ENCODE measurements around the gene EBLN1. TPM values are rescaled to one million over a fixed set of nuclear protein-coding genes. Genes with fewer than 3 reads are reported as not detected.
"Not testable (repeated sequence)": the region's sequence is repeated elsewhere in the genome, so short reads cannot be mapped to it uniquely, and the experiment has no call there.

The EBLN1 gene
- total RNA-seq, 6 experiments from 2014 or later: not detected

GRCh38 chr10:22226599-22226998, 8.8 kb upstream of the EBLN1 start:
- no peak overlapping the region for H3K4me3 ChIP-seq
- H3K9me3 ChIP-seq: no peaks in the 10 kb centered on the region
- H3K27me3 ChIP-seq: no peaks in the 10 kb centered on the region
- intact Hi-C loops (cut with DNase I): no loop called here
- no peak overlapping the region for H3K27ac ChIP-seq
- 80% methylated on average over 2 of the region's 2 CpGs for WGBS (ENCODE audit: insufficient coverage, low coverage, low lambda C conversion rate, missing lambda C conversion rate)
- ATAC-seq: no peak
- peaks cover 0 to 5% (median 0%) of the 10 kb centered on the region in 4 donors for H3K4me1 ChIP-seq
- DNase-seq: no peak
- H3K36me3 ChIP-seq: no peaks in the 10 kb centered on the region
- no peak for TF ChIP-seq POLR2A (IDR thresholded peaks at IDR 0.05)
- TF ChIP-seq CTCF (IDR thresholded peaks at IDR 0.05): no peak

- intact Hi-C loops (cut with DNase I): no loop called here
- Histone ChIP-seq H3K27me3 (no peaks in the 10 kb centered on the region), H3K4me3 (no peak overlapping the region), H3K27ac (no peak overlapping the region), H3K9me3 (no peaks in the 10 kb centered on the region), H3K36me3 (no peaks in the 10 kb centered on the region), H3K4me1 (no peaks in the 10 kb centered on the region)
- WGBS (ENCODE audit: insufficient coverage, low coverage, low lambda C conversion rate, missing lambda C conversion rate): 65% methylated on average over 4 of the region's 5 CpGs
- TF ChIP-seq CTCF (IDR thresholded peaks at IDR 0.05) (no peak), POLR2A (IDR thresholded peaks at IDR 0.05) (no peak)
- no peak for ATAC-seq
- DNase-seq: no peak
Observed at GRCh38 chr10:22222236-22223190, 4.7 kb upstream of the EBLN1 start.

- H3K36me3 ChIP-seq: no peaks in the 10 kb centered on the region
- no peaks in the 10 kb centered on the region for H3K9me3 ChIP-seq
- H3K4me1 ChIP-seq: no peaks in the 10 kb centered on the region
- no peaks in the 10 kb centered on the region for H3K27me3 ChIP-seq
- ATAC-seq (no peak), DNase-seq (no peak)
- H3K27ac ChIP-seq: no peak overlapping the region
- TF ChIP-seq CTCF (IDR thresholded peaks at IDR 0.05) (no peak), POLR2A (IDR thresholded peaks at IDR 0.05) (no peak)
- no peak overlapping the region for H3K4me3 ChIP-seq
- 80% methylated on average over 1 of the region's 1 CpG for WGBS (ENCODE audit: insufficient coverage, low coverage, low lambda C conversion rate, missing lambda C conversion rate)
- intact Hi-C loops (cut with DNase I): no loop called here
Observed at GRCh38 chr10:22219308-22219707, 1.5 kb upstream of the EBLN1 start.

GRCh38 chr10:22218448-22218847, 633 bp upstream of the EBLN1 start:
- whole genome bisulfite sequencing (ENCODE audit: insufficient coverage, low coverage, low lambda C conversion rate, missing lambda C conversion rate): 78% methylated on average over 2 of the region's 2 CpGs

GRCh38 chr10:22217084-22217483, 731 bp downstream of the EBLN1 start:
- H3K4me3 ChIP-seq; H3K9me3 ChIP-seq; ATAC-seq; H3K27me3 ChIP-seq; H3K4me1 ChIP-seq; H3K36me3 ChIP-seq; H3K27ac ChIP-seq; intact Hi-C loops (cut with DNase I); DNase-seq: not testable (repeated sequence)
- WGBS (ENCODE audit: insufficient coverage, low coverage, low lambda C conversion rate, missing lambda C conversion rate): 79% methylated on average over 5 of the region's 5 CpGs

More at GRCh38 chr10:22218448-22218847, 633 bp upstream of the EBLN1 start:
- Histone ChIP-seq H3K9me3 (no peaks in the 10 kb centered on the region), H3K4me3 (no peak overlapping the region), H3K27me3 (no peaks in the 10 kb centered on the region), H3K36me3 (no peaks in the 10 kb centered on the region), H3K27ac (no peak overlapping the region), H3K4me1 (no peaks in the 10 kb centered on the region)
- no peak for DNase-seq
- ATAC-seq: no peak
- intact Hi-C loops (cut with DNase I): no loop called here
- TF ChIP-seq CTCF (IDR thresholded peaks at IDR 0.05) (no peak), POLR2A (IDR thresholded peaks at IDR 0.05) (no peak)

Measured in right lobe of liver (tissue), 6 donors.